Measurements from ENCODE around the gene OR13J1. TPM values are rescaled to one million over a fixed set of nuclear protein-coding genes. Genes with fewer than 3 reads are reported as not detected.

OR13J1 gene
- total and polyA plus RNA-seq, 2 experiments from 2014 or later: 0.15 TPM; not detected in 1

DNA sequence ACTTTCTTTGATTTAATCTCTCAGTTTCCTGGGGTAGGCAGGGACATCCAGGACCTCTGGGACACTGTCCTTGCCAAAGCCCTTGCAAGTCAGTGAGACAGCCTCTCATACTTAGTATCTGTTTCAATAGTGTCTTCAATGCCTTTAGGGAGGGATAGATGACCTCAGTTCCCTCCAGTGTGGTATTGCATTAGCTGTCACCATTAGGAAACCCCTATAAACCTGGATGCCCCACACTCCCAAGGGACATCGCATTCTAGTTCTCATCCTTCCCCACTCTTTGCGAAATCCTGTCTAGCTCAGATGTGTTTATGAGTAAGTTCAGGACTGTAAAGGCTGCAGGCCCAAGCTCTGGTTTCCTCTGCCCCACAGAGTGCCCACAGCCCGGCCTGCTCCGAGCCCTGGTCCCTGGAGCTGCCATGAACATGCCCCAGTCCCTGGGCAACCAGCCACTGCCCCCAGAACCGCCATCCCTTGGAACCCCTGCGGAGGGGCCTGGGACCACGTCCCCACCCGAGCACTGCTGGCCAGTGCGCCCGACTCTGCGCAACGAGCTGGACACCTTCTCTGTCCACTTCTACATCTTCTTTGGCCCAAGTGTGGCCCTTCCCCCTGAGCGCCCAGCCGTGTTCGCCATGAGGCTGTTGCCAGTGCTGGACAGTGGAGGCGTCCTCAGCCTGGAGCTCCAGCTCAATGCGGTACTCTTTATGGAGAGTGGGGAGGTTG lies 28.0 kb downstream of the OR13J1 start:
- H3F3A ChIP-seq (replicated peaks; ENCODE audit: low read depth): no peaks in the 10 kb centered on the region; the same call in 1 of the 2 replicates
- H3K79me2 ChIP-seq (replicated peaks; ENCODE audit: insufficient read depth): no peaks in the 10 kb centered on the region
- H3K27me3 Mint-ChIP-seq (ENCODE audit: insufficient read depth, low read depth, poor library complexity): peaks cover 12% of the 10 kb centered on the region
- H3K36me3 Mint-ChIP-seq (ENCODE audit: low read depth): no peaks in the 10 kb centered on the region
- H3K9me3 Mint-ChIP-seq: no peaks in the 10 kb centered on the region
- H2AFZ ChIP-seq: no peak overlapping the region
- H3K4me1 ChIP-seq (ENCODE audit: insufficient read depth): peaks cover 29% of the 10 kb centered on the region
- no peak overlapping the region for H3K27ac ChIP-seq (ENCODE audit: low read depth)
- no peak overlapping the region for H3K4me3 Mint-ChIP-seq
- TF ChIP-seq JUNB (IDR thresholded peaks at IDR 0.05; ENCODE audit: unreplicated experiment) (no peak), NANOG (IDR thresholded peaks at IDR 0.05; ENCODE audit: borderline replicate concordance) (no peak), POLR2AphosphoS5 (IDR thresholded peaks at IDR 0.05; ENCODE audit: low read depth) (no peak)
- no peak for DNase-seq (ENCODE audit: low spot score)
- no peak overlapping the region for H3K27ac Mint-ChIP-seq
- peaks cover 9% of the 10 kb centered on the region; the same call in 1 of the 2 replicates for H3K9me2 ChIP-seq (ENCODE audit: insufficient read depth)
- ATAC-seq: no peak
- H3K4me2 ChIP-seq: no peak overlapping the region
- H3K27me3 ChIP-seq (ENCODE audit: insufficient read depth): peaks cover 6% of the 10 kb centered on the region; the same call in 1 of the 2 replicates
- peaks cover 33% of the 10 kb centered on the region for H3K4me1 Mint-ChIP-seq
- H3K4me3 ChIP-seq: no peak overlapping the region
- H4K20me1 ChIP-seq (replicated peaks; ENCODE audit: insufficient read depth): no peaks in the 10 kb centered on the region; the same call in 1 of the 2 replicates
- H3K36me3 ChIP-seq (ENCODE audit: insufficient read depth): no peaks in the 10 kb centered on the region

DNA sequence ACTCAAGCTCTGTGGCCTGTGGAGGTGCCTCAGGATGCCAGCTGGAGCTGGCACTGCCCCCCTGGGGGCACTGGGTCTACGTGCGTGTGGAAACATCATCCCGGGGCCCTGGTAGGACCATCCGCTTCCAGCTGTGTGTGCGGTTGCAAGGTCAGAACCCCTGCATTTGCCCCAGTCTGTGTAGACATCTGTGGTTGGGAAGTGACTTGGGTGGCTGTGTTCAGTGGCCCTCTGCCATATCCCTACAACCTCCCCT lies 28.6 kb downstream of the OR13J1 start:
- peaks cover 9% of the 10 kb centered on the region; the same call in 1 of the 2 replicates for H3K9me2 ChIP-seq (ENCODE audit: insufficient read depth)
- Mint-ChIP-seq H3K9me3 (no peaks in the 10 kb centered on the region), H3K27me3 (ENCODE audit: insufficient read depth, low read depth, poor library complexity) (peaks cover 12% of the 10 kb centered on the region), H3K27ac (no peak overlapping the region), H3K36me3 (ENCODE audit: low read depth) (no peaks in the 10 kb centered on the region), H3K4me1 (peaks cover 30% of the 10 kb centered on the region), H3K4me3 (no peak overlapping the region)
- H3K36me3 ChIP-seq (ENCODE audit: insufficient read depth): no peaks in the 10 kb centered on the region
- H3K27me3 ChIP-seq (ENCODE audit: insufficient read depth): 0 out of 2 replicates have a peak, but pooled peaks cover under 1% of the 10 kb centered on the region
- no peaks in the 10 kb centered on the region; the same call in 1 of the 2 replicates for H4K20me1 ChIP-seq (replicated peaks; ENCODE audit: insufficient read depth)
- no peaks in the 10 kb centered on the region; the same call in 1 of the 2 replicates for H3F3A ChIP-seq (replicated peaks; ENCODE audit: low read depth)
- ATAC-seq (no peak), DNase-seq (ENCODE audit: low spot score) (no peak)
- H3K4me3 ChIP-seq: no peak overlapping the region
- no peak overlapping the region for H2AFZ ChIP-seq
- H3K4me1 ChIP-seq (ENCODE audit: insufficient read depth): peaks cover 24% of the 10 kb centered on the region
- no peak overlapping the region for H3K27ac ChIP-seq (ENCODE audit: low read depth)
- no peaks in the 10 kb centered on the region for H3K79me2 ChIP-seq (replicated peaks; ENCODE audit: insufficient read depth)
- H3K4me2 ChIP-seq: no peak overlapping the region
- TF ChIP-seq STAT1 (IDR thresholded peaks at IDR 0.05; ENCODE audit: unreplicated experiment) (no peak), POLR2AphosphoS5 (IDR thresholded peaks at IDR 0.05; ENCODE audit: low read depth) (no peak), JUNB (IDR thresholded peaks at IDR 0.05; ENCODE audit: unreplicated experiment) (no peak), CREB1 (CRISPR knock-in tag; IDR thresholded peaks at IDR 0.05; ENCODE audit: low read depth) (no peak), ZNF114 (CRISPR knock-in tag; IDR thresholded peaks at IDR 0.05) (no peak), ZNF331 (CRISPR knock-in tag; IDR thresholded peaks at IDR 0.05; ENCODE audit: low read depth) (no peak)
- TF ChIP-seq, protein P1, sequence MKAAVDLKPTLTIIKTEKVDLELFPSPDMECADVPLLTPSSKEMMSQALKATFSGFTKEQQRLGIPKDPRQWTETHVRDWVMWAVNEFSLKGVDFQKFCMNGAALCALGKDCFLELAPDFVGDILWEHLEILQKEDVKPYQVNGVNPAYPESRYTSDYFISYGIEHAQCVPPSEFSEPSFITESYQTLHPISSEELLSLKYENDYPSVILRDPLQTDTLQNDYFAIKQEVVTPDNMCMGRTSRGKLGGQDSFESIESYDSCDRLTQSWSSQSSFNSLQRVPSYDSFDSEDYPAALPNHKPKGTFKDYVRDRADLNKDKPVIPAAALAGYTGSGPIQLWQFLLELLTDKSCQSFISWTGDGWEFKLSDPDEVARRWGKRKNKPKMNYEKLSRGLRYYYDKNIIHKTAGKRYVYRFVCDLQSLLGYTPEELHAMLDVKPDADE (IDR thresholded peaks at IDR 0.05): no peak
- TF ChIP-seq, protein P2, sequence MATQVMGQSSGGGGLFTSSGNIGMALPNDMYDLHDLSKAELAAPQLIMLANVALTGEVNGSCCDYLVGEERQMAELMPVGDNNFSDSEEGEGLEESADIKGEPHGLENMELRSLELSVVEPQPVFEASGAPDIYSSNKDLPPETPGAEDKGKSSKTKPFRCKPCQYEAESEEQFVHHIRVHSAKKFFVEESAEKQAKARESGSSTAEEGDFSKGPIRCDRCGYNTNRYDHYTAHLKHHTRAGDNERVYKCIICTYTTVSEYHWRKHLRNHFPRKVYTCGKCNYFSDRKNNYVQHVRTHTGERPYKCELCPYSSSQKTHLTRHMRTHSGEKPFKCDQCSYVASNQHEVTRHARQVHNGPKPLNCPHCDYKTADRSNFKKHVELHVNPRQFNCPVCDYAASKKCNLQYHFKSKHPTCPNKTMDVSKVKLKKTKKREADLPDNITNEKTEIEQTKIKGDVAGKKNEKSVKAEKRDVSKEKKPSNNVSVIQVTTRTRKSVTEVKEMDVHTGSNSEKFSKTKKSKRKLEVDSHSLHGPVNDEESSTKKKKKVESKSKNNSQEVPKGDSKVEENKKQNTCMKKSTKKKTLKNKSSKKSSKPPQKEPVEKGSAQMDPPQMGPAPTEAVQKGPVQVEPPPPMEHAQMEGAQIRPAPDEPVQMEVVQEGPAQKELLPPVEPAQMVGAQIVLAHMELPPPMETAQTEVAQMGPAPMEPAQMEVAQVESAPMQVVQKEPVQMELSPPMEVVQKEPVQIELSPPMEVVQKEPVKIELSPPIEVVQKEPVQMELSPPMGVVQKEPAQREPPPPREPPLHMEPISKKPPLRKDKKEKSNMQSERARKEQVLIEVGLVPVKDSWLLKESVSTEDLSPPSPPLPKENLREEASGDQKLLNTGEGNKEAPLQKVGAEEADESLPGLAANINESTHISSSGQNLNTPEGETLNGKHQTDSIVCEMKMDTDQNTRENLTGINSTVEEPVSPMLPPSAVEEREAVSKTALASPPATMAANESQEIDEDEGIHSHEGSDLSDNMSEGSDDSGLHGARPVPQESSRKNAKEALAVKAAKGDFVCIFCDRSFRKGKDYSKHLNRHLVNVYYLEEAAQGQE (IDR thresholded peaks at IDR 0.05; ENCODE audit: unreplicated experiment): no peak
- TF ChIP-seq, protein P3, sequence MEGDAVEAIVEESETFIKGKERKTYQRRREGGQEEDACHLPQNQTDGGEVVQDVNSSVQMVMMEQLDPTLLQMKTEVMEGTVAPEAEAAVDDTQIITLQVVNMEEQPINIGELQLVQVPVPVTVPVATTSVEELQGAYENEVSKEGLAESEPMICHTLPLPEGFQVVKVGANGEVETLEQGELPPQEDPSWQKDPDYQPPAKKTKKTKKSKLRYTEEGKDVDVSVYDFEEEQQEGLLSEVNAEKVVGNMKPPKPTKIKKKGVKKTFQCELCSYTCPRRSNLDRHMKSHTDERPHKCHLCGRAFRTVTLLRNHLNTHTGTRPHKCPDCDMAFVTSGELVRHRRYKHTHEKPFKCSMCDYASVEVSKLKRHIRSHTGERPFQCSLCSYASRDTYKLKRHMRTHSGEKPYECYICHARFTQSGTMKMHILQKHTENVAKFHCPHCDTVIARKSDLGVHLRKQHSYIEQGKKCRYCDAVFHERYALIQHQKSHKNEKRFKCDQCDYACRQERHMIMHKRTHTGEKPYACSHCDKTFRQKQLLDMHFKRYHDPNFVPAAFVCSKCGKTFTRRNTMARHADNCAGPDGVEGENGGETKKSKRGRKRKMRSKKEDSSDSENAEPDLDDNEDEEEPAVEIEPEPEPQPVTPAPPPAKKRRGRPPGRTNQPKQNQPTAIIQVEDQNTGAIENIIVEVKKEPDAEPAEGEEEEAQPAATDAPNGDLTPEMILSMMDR (conservative IDR thresholded peaks at IDR 0.05; ENCODE audit: low read depth in 2 of 2): no peak

Measured in GM23338 (cell line).